H1 (cell line): ENCODE data around the gene TBC1D2B. TPM values are rescaled to one million over a fixed set of nuclear protein-coding genes. Genes with fewer than 3 reads are reported as not detected.

Source experiments
- CTCF ChIA-PET: fragments of 300-600 bp; sonication (Branson Sonifier 250); formaldehyde crosslinking; loops from one replicate; lab custom pipeline; 2021; ENCODE audit not compliant: partially characterized antibody; lab: Charles Lee
- POLR2A ChIA-PET: fragments of 300-600 bp; sonication (Branson Sonifier 250); formaldehyde crosslinking; loops from one replicate; lab custom pipeline; 2021; ENCODE audit warnings: inconsistent platforms; ENCODE audit not compliant: partially characterized antibody; lab: Charles Lee
- DNase-seq, 2 experiments: peaks; one replicate each; pipeline versions ENCODE4 v3.0.0 to v3.0.0-alpha.2; 2010 to 2022; ENCODE audit warnings: low spot score in 2 of 2, low read depth in 1 of 2, mixed read lengths in 1 of 2
- FAIRE-seq: peaks from 2 replicates; lab custom pipeline; 2011; peaks lifted over from hg19 to GRCh38; lab: Jason Lieb, UNC
- H2AFZ ChIP-seq: 2 replicates; pipeline ENCODE4 v1.8.1; 2012; ENCODE audit warnings: low read length, inconsistent platforms
- H2AK5ac ChIP-seq: 2 replicates; pipeline ENCODE4 v1.6.1; 2013; ENCODE audit warnings: low read depth, low read length
- H2BK120ac ChIP-seq: replicated peaks from 2 replicates; pipeline ENCODE3; 2013; ENCODE audit warnings: low read depth, low read length, inconsistent platforms
- H2BK12ac ChIP-seq: 2 replicates; pipeline ENCODE4 v1.6.1; 2013; ENCODE audit warnings: low read depth, low read length
- H2BK15ac ChIP-seq: 2 replicates; pipeline ENCODE4 v1.6.1; 2013; ENCODE audit warnings: low read length
- H2BK20ac ChIP-seq: 2 replicates; pipeline ENCODE4 v1.6.1; 2013; ENCODE audit warnings: low read length
- H2BK5ac ChIP-seq: 2 replicates; pipeline ENCODE4 v1.6.1; 2013; ENCODE audit warnings: low read depth, low read length
- H3K14ac ChIP-seq: 2 replicates; pipeline ENCODE4 v1.6.1; 2013; ENCODE audit warnings: inconsistent platforms; ENCODE audit not compliant: insufficient read length
- H3K18ac ChIP-seq: 2 replicates; pipeline ENCODE4 v1.6.1; 2013; ENCODE audit warnings: low read length; ENCODE audit errors: extremely low read depth
- H3K23ac ChIP-seq: 2 replicates; pipeline ENCODE4 v1.6.1; 2013; ENCODE audit warnings: inconsistent platforms; ENCODE audit not compliant: insufficient read length
- H3K23me2 ChIP-seq: 2 replicates; pipeline ENCODE4 v1.6.1; 2013; ENCODE audit warnings: low read depth, low read length
- H3K27ac ChIP-seq: 2 replicates; pipeline ENCODE4 v1.6.1; 2011; ENCODE audit warnings: low read depth, low read length, inconsistent platforms
- H3K27me3 ChIP-seq, 4 experiments: replicated peaks in 1 of 4; 1 replicate in 1 of 4; 2 replicates in 3 of 4; pipeline versions ENCODE4 v1.6.1 to v1.8.1; 2011 to 2013; ENCODE audit warnings: low read length in 3 of 4, mild to moderate bottlenecking in 3 of 4, inconsistent platforms in 2 of 4, mixed read lengths in 2 of 4, moderate library complexity in 1 of 4; ENCODE audit not compliant: control insufficient read depth in 3 of 4, insufficient read depth in 3 of 4; ENCODE audit errors: extremely low read depth in 1 of 4
- H3K36me3 ChIP-seq, 4 experiments: 2 replicates each; pipeline versions ENCODE4 v1.6.1 to v1.8.1; 2011 to 2013; ENCODE audit warnings: mild to moderate bottlenecking in 4 of 4, low read length in 3 of 4, moderate library complexity in 2 of 4, control low read depth in 1 of 4, inconsistent platforms in 1 of 4; ENCODE audit not compliant: insufficient read depth in 4 of 4, control insufficient read depth in 2 of 4
- H3K4ac ChIP-seq: replicated peaks from 2 replicates; pipeline ENCODE3; 2013; ENCODE audit warnings: low read length, low read depth, mixed read lengths, inconsistent platforms; ENCODE audit not compliant: insufficient read length
- H3K4me1 ChIP-seq, 4 experiments: replicated peaks in 1 of 4; 1 replicate in 1 of 4; 2 replicates in 3 of 4; pipeline versions ENCODE4 v1.6.1 to v1.8.1; 2011 to 2013; ENCODE audit warnings: low read length in 3 of 4, inconsistent platforms in 2 of 4, mixed read lengths in 1 of 4; ENCODE audit not compliant: insufficient read depth in 4 of 4, control insufficient read depth in 3 of 4
- H3K4me2 ChIP-seq, 2 experiments: 2 replicates each; pipeline versions ENCODE4 v1.6.1 to v1.8.1; 2011 to 2013; ENCODE audit warnings: low read depth in 2 of 2, low read length in 2 of 2, control low read depth in 1 of 2, inconsistent platforms in 1 of 2, mild to moderate bottlenecking in 1 of 2; ENCODE audit not compliant: insufficient read depth in 1 of 2
- H3K4me3 ChIP-seq, 4 experiments: fragments of 200-600, 300-600 bp in 1 of 4; sonication (generic), shearing (Covaris generic), sonication (Bioruptor Twin) in 1 of 4; 2 replicates each; pipeline versions ENCODE4 v1.5.1 to v1.8.1; 2011 to 2016; ENCODE audit warnings: low read length in 4 of 4, low read depth in 3 of 4, control low read depth in 2 of 4, inconsistent platforms in 2 of 4, mild to moderate bottlenecking in 2 of 4, mixed read lengths in 1 of 4, moderate library complexity in 1 of 4; ENCODE audit not compliant: insufficient read depth in 2 of 4; ENCODE audit errors: extremely low read depth in 1 of 4
- H3K56ac ChIP-seq: replicated peaks from 2 replicates; pipeline ENCODE3; 2013; ENCODE audit warnings: low read depth, mild to moderate bottlenecking, mixed read lengths, low read length, inconsistent platforms; ENCODE audit not compliant: insufficient read length
- H3K79me1 ChIP-seq: 2 replicates; pipeline ENCODE4 v1.6.1; 2013; ENCODE audit warnings: low read depth, low read length, control low read depth
- H3K79me2 ChIP-seq, 2 experiments: 2 replicates each; pipeline versions ENCODE4 v1.6.1 to v1.8.1; 2012 to 2013; ENCODE audit warnings: low read length in 2 of 2, mild to moderate bottlenecking in 2 of 2, inconsistent platforms in 1 of 2; ENCODE audit not compliant: insufficient read depth in 2 of 2, control insufficient read depth in 1 of 2
- H3K9ac ChIP-seq, 4 experiments: replicated peaks in 1 of 4; 1 replicate in 1 of 4; 2 replicates in 3 of 4; pipeline versions ENCODE4 v1.6.1 to v1.8.1; 2011 to 2013; ENCODE audit warnings: low read depth in 3 of 4, low read length in 3 of 4, control low read depth in 2 of 4, mild to moderate bottlenecking in 2 of 4, moderate library complexity in 2 of 4, inconsistent platforms in 1 of 4; ENCODE audit errors: extremely low read depth in 1 of 4
- H3K9me3 ChIP-seq, 2 experiments: 2 replicates each; pipeline versions ENCODE4 v1.6.1 to v1.8.1; 2012 to 2013; ENCODE audit warnings: mild to moderate bottlenecking in 2 of 2, moderate library complexity in 2 of 2, control low read depth in 1 of 2, inconsistent platforms in 1 of 2, low read depth in 1 of 2, low read length in 1 of 2, mixed read lengths in 1 of 2; ENCODE audit not compliant: insufficient read depth in 2 of 2
- H4K20me1 ChIP-seq, 2 experiments: replicated peaks in 1 of 2; 2 replicates each; pipeline versions ENCODE3 to v1.8.1; 2011 to 2013; ENCODE audit warnings: inconsistent platforms in 2 of 2, low read length in 2 of 2, mild to moderate bottlenecking in 1 of 2; ENCODE audit not compliant: insufficient read depth in 2 of 2, control insufficient read depth in 1 of 2
- H4K5ac ChIP-seq: 2 replicates; pipeline ENCODE4 v1.6.1; 2013; ENCODE audit warnings: low read length, low read depth, mixed read lengths, inconsistent platforms; ENCODE audit not compliant: insufficient read length
- H4K8ac ChIP-seq: 2 replicates; pipeline ENCODE4 v1.8.0; 2013; ENCODE audit warnings: mild to moderate bottlenecking, moderate library complexity, low read length, inconsistent platforms; ENCODE audit not compliant: insufficient read depth; ENCODE audit errors: extremely low read depth
- H4K91ac ChIP-seq: replicated peaks from 2 replicates; pipeline ENCODE3; 2013; ENCODE audit warnings: low read length, mixed read lengths, inconsistent platforms; ENCODE audit not compliant: insufficient read length
- ATF3 ChIP-seq: IDR thresholded peaks from 2 replicates; pipeline ENCODE4 v1.6.1; 2011; ENCODE audit warnings: low read depth, mild to moderate bottlenecking, low read length; ENCODE audit not compliant: insufficient read depth
- BACH1 ChIP-seq: IDR thresholded peaks from 2 replicates; pipeline ENCODE4 v1.6.1; 2012; ENCODE audit warnings: low read length, improper control_type of control experiment
- CBX8 ChIP-seq: fragments of 300-800, 300-1000 bp; sonication (generic); IDR thresholded peaks from 2 replicates; pipeline ENCODE4 v1.7.1; 2016; ENCODE audit warnings: low read depth, low read length, borderline replicate concordance
- CHD1 ChIP-seq: IDR thresholded peaks from 2 replicates; pipeline ENCODE4 v1.6.1; 2012; ENCODE audit warnings: low read depth, low read length, improper control_type of control experiment
- CTCF ChIP-seq, 3 experiments: IDR thresholded peaks; 1 replicate in 2 of 3; 2 replicates in 1 of 3; pipeline versions ENCODE4 v1.5.1 to v1.6.1; 2011; ENCODE audit warnings: low read length in 3 of 3, mild to moderate bottlenecking in 3 of 3, inconsistent platforms in 2 of 3, low read depth in 1 of 3, moderate library complexity in 1 of 3; ENCODE audit not compliant: insufficient read depth in 1 of 3; ENCODE audit errors: control extremely low read depth in 1 of 3
- MAX ChIP-seq: IDR thresholded peaks from 2 replicates; pipeline ENCODE4 v1.6.1; 2012; ENCODE audit warnings: inconsistent platforms
- RAD21 ChIP-seq, 2 experiments: IDR thresholded peaks in 1 of 2; conservative IDR thresholded peaks in 1 of 2; 2 replicates each; pipeline ENCODE4 v1.6.1; 2011; ENCODE audit warnings: low read depth in 2 of 2, low read length in 2 of 2, improper control_type of control experiment in 1 of 2, inconsistent platforms in 1 of 2, mild to moderate bottlenecking in 1 of 2, moderate library complexity in 1 of 2
- RFX5 ChIP-seq: IDR thresholded peaks from 2 replicates; pipeline ENCODE4 v1.6.1; 2011; ENCODE audit warnings: low read depth, low read length, improper control_type of control experiment, borderline replicate concordance
- TAF7 ChIP-seq: optimal IDR thresholded peaks from 2 replicates; pipeline ENCODE3; 2011; ENCODE audit warnings: low read depth, mild to moderate bottlenecking, inconsistent platforms, low read length, moderate library complexity, borderline replicate concordance
- WGBS, 2 experiments: shearing (Covaris generic) in 1 of 2; methylation state at CpG; one replicate each; pipeline versions ENCODE4 v1.1.6 to v1.1.7; 2013 to 2015; ENCODE audit warnings: low lambda C conversion rate in 2 of 2, mixed read lengths in 2 of 2, inconsistent platforms in 1 of 2, low coverage in 1 of 2, missing lambda C conversion rate in 1 of 2; ENCODE audit not compliant: insufficient replicate concordance in 2 of 2, insufficient coverage in 1 of 2, insufficient read length in 1 of 2; ENCODE audit errors: extremely low coverage in 1 of 2, missing lambda C conversion rate in 1 of 2; 5-methylcytosine and 5-hydroxymethylcytosine counted together
- polyA plus RNA-seq, 7 experiments: library from polyadenylated mRNA; depleted of rRNA in 3 of 7; stranded (reverse) in 5 of 7; unstranded in 2 of 7; fragments of >200 nt in 5 of 7; fragments of 200-250 nt in 2 of 7; gene quantifications; 1 replicate in 5 of 7; 2 replicates in 1 of 7; 4 replicates in 1 of 7; pipeline versions ENCODE4 v1.2.1 to v1.2.3, GENCODE V29; 2011 to 2013; ENCODE audit warnings: missing spikeins in 2 of 7, mixed read lengths in 2 of 7
- total RNA-seq: library from RNA; stranded (reverse); fragmentation: NEBNext Ultra II Directional; extraction: Animal tissue kit (Norgen Biotek cat#: 25700); gene quantifications from 2 replicates; pipeline ENCODE4 v1.2.1, GENCODE V29; 2021

Gene TBC1D2B
- total and polyA plus RNA-seq, 2 of the 8 experiments (the other 6 are each of a cell fraction or from before 2014, with no cell fraction given), result 11.9 to 19.5 TPM

- DNase-seq, result no peak
- Histone ChIP-seq H4K5ac (no peak overlapping the region), H3K27ac (no peak overlapping the region), H2BK12ac (no peak overlapping the region), H3K27me3 (no peaks in the 10 kb centered on the region), H3K4me1 (peaks cover 0 to 8% (median 3%) of the 10 kb centered on the region in 4 experiments; a peak in 5 of 7 replicates), H3K23me2 (no peaks in the 10 kb centered on the region), H3K4ac (no peak overlapping the region), H3K9ac (no peak overlapping the region), H2AFZ (no peak overlapping the region), H3K4me2 (no peak overlapping the region), H2BK5ac (no peak overlapping the region), H3K79me1 (no peaks in the 10 kb centered on the region), H4K8ac (no peak overlapping the region), H3K9me3 (no peaks in the 10 kb centered on the region), H2AK5ac (no peak overlapping the region), H3K14ac (no peak overlapping the region), H4K20me1 (no peaks in the 10 kb centered on the region), H2BK20ac (no peak overlapping the region), H3K23ac (no peak overlapping the region), H3K56ac (no peak overlapping the region), H3K79me2 (no peaks in the 10 kb centered on the region), H3K18ac (no peak overlapping the region), H2BK15ac (no peak overlapping the region), H3K36me3 (no peaks in the 10 kb centered on the region; a peak in 1 of 8 replicates), H4K91ac (no peak overlapping the region), H3K4me3 (no peak overlapping the region), H2BK120ac (no peak overlapping the region)
- WGBS, 2 experiments, result 90% methylated on average over 14 of the region's 15 CpGs; no CpG with 5 or more reads in 1 of the 2 experiments
- ChIA-PET CTCF (interaction anchor here (0.6 to 10.1 kb wide), 9 partner anchors 10 to 144 kb away, joined by 3 to 226 read pairs (median 4); partner anchors contain the start of gene CIB2), POLR2A (no interaction called here)
- no peak for FAIRE-seq
- TF ChIP-seq RFX5 (no peak), TAF7 (no peak), ATF3 (no peak), CTCF (IDR thresholded peaks at IDR 0.05; ENCODE audit: control extremely low read depth in 1 of 3, insufficient read depth in 1 of 3, low read depth in 1 of 3, low read length in 3 of 3) (no peak), MAX (no peak), RAD21 (IDR thresholded peaks at IDR 0.05 in 1 of 2, conservative IDR thresholded peaks at IDR 0.05 in 1 of 2; ENCODE audit: low read depth in 2 of 2, low read length in 2 of 2) (no peak), CBX8 (no peak), CHD1 (no peak), BACH1 (no peak)
Observed at GRCh38 chr15:77993374-77993911, 84.1 kb downstream of the TBC1D2B start.
